Sciatic nerve (tissue), 2 donors: ENCODE measurements around the gene CFAP251. TPM values are rescaled to one million over a fixed set of nuclear protein-coding genes. Genes with fewer than 3 reads are reported as not detected.

Source experiments
- ATAC-seq: fragments of 200-7000 bp; cut with Tn5 transposase; one replicate; pipeline ENCODE4 v1.9.1; 2020; ENCODE audit warnings: mild to moderate bottlenecking, moderate library complexity
- DNase-seq: peaks from one replicate; pipeline ENCODE4 v3.0.0-alpha.2; 2020; ENCODE audit warnings: low spot score
- intact Hi-C: fragments of 100-400 bp; cut with DNase I; formaldehyde crosslinking; loops from one replicate; pipeline ENCODE4 v1.14.2; 2022
- total RNA-seq: library from RNA; stranded (reverse); fragmentation: NEBNext Ultra II Directional; extraction: Animal tissue kit (Norgen Biotek cat#: 25700); gene quantifications from one replicate; pipeline ENCODE4 v1.2.1, GENCODE V29; 2021
- donor health status: DM: no; HTN: no; CAD: no.
- donor health status: DM: no; HTN: no; CAD: no.

Gene CFAP251
- total RNA-seq, 1 donor from 2014 or later, result 3.8 TPM

DNA sequence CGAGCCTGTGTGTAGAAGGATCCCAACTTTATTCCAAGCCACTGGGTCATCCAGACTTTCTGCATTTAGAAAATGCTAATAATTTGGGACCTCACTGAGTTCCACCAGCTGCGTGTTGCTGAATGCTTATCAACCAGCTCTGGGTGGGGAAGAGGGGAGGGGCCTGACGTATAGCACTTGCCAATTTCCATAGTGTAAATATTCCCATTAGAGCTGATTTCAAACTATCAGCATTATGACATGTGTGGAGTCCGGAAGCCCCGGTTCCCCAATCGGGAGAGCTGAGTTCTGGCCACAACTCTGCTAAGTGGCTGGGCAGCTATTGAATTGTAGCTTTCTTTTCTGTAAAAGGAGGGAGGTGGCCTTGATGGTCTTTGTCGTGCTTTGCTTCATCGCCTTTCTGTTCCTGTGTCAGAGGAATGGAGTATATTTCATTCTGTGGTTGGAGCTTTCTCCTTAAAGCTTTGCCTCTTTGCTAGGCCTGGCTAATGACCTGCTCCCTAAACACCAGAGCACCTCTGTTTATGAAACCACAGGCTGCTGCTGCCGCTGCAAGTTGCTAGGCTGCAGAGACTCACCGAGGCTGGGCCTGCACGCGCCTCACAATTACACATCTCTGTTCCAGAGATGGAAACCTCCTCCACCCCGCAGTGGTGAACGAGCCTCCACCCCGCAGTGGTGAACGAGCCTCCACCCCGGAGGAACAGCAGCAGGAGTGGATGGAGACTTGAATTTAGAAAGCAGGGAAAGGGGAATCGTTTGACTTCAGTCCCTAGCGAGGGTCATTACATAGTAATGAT, 95.6 kb downstream of the CFAP251 start:
- ATAC-seq (no peak), DNase-seq (no peak)
- intact Hi-C loops, result no loop called here

GRCh38 chr12:122014781-122015180, 96.4 kb downstream of the CFAP251 start:
- intact Hi-C loops, result no loop called here
- ATAC-seq (no peak), DNase-seq (no peak)

DNA sequence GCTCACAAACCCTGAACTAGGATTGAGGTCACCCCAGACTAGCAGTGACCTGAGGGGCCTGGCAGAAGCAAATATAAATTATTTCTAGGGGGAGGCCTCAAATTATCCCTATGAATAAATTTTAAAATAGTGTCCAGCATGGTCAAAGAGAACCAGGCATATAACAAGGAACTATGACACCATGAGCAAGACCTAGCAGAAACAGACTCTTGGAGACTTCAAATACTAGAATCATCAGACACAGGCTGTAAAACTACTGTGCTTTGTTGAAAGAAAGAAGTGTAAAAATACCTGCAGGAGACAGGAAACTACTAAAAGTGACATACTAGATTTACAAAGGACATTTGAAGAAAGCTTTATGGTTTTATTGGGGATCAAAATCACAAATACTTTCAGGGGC, 100.1 kb downstream of the CFAP251 start:
- no peak for ATAC-seq
- intact Hi-C loops, result no loop called here
- no peak for DNase-seq

DNA sequence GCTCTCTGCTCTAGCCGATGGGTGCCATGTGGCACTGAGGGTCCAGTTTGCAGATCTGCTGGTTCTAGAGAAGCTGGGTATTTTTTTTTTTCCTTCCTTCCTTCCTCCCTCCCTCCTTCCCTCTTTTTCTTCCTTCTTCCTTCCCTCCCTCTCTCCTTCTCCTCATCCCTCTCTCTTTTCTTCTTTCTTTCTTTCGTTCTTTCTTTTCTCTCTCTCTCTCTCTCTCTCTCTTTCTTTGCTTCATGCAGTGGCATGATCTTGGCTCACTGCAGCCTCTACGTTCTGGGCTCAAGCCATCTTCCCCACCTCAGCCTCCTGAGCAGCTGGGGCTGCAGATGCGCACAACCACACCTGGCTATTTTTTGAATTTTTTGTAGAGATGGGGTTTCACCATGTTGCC, 100.5 kb downstream of the CFAP251 start:
- DNase-seq (no peak), ATAC-seq (no peak)
- intact Hi-C loops, result no loop called here

GRCh38 chr12:122020795-122021192, 102.4 kb downstream of the CFAP251 start:
- intact Hi-C loops, result no loop called here
- no peak for ATAC-seq
- DNase-seq, result no peak

GRCh38 chr12:122021193-122021821, 102.9 kb downstream of the CFAP251 start:
- DNase-seq (no peak), ATAC-seq (no peak)
- intact Hi-C loops, result no loop called here

GRCh38 chr12:122021822-122022392, 103.5 kb downstream of the CFAP251 start, which contains the start of gene BCL7A:
TSS of gene BCL7A (plus strand) at chr12:122021884. CDS start at chr12:122022092, 208 bp downstream.
- peak; percentile 84 for ATAC-seq
- peak; percentile 77 for DNase-seq
- intact Hi-C loops, result no loop called here

GRCh38 chr12:122022393-122023338, 104.3 kb downstream of the CFAP251 start:
- intact Hi-C loops, result no loop called here
- ATAC-seq (peak; percentile 22), DNase-seq (no peak)

GRCh38 chr12:122023339-122024131, 105.1 kb downstream of the CFAP251 start:
- peak; percentile 79 for DNase-seq
- peak; percentile 85 for ATAC-seq
- intact Hi-C loops, result no loop called here

- ATAC-seq, result peak; percentile 7
- intact Hi-C loops, result no loop called here
- DNase-seq, result no peak
Observed at GRCh38 chr12:122024132-122024785, 105.9 kb downstream of the CFAP251 start.

DNA sequence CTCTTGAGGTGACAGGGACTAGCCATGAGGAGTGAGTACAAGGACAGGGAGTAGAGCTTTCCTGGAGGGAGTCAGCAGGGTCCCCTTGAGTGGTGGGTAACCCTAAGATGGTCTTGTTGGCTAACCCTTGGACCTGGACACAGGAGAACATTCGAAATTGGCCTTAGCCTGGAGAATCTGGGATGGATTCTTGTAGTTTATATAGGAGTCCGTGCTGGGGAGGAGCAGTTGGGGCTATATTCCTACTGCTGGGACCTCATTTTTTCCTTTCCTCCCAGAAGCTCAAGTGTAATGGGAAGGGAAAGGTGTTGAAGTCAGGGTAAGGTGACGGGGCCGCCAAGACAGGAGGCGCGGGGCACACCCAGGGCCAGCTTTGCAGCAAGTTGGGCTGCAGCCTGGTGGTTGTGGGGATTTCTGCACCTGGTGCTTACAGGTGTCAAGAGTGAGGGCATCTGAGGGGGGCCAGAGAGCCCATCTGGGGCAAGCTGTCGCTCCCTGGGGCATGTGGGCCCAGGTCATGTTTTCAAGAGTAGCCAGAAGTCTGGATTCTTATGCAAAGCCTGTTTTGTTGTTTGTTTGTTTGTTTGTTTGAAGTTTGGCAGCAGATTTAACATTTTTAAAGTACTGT, 108.4 kb downstream of the CFAP251 start:
- intact Hi-C loops, result no loop called here
- DNase-seq (no peak), ATAC-seq (no peak)

GRCh38 chr12:122028165-122028904, 109.9 kb downstream of the CFAP251 start:
- ATAC-seq, result no peak
- no peak for DNase-seq
- intact Hi-C loops, result no loop called here

DNA sequence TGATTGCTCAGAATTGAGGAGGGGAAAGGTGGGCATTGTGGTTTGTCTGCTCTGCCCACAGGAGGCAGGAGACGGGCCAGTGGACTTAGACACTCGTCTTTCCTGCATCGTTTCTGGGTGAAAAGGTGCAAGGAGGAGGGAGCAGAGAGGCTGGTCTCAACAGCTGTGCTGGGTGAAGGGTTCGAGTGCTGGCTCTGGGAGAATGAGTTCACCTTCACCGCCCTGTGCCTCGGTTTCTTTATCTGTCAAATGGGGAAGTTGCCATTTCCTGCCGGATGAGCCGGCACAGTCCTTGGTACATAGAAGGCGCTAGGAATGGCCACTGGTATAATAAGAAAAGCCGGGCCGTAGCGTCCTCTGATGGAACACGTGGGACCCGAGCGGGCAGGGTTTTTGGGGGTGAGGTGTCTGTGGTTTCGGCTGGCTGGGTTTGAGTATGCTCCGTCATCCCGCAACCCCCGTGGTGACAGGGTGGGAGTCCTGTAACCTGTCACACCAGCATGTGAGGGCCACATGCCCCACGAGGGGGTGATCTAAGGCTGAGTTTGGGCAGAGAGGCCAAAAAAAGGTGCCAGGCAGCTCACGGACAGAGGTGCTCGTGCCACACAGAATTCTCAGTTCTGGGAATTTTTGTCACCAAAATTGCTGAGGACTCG, 110.6 kb downstream of the CFAP251 start:
- ATAC-seq (no peak), DNase-seq (no peak)
- intact Hi-C loops, result no loop called here

DNA sequence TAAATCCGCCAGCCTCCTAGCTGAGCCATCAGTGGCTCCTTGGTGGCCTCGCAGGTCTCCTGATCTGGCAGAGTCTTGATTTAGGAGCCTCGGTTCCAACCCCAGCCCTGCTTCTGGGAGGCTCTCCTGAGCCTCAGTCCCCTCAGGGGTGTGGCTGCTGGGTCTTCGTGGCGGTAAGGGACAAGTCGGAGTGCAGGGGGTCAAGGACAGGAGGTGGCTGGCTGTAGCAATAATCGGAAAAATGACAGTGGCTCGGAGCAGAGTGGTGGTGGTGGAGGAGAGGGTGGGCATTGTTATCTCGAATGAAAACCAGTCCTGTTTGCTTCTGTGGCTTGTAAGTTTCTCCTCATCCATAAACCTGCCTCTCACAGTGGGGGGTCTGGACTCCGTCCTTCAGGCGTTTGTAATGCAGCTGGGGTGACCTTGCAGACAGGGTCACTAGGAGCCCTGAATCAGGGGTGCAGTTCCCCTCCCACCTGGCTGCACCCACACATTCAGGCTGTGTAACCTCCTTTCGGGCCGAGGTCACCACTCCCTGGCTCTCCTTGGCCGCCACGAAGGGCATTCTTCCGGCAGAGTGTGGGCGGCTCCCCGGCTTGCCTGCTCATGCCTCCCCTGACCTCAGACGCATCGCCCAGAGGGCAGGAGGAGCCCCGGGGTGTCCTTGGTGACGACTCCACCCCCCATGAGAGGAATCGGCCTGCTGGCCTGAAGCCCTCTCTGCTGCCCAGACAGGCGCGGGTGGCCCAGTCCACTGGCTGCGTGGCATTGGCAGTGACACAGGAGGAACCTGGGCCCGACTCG, 111.4 kb downstream of the CFAP251 start:
- peak; percentile 9 for ATAC-seq
- no peak for DNase-seq
- intact Hi-C loops, result no loop called here

DNA sequence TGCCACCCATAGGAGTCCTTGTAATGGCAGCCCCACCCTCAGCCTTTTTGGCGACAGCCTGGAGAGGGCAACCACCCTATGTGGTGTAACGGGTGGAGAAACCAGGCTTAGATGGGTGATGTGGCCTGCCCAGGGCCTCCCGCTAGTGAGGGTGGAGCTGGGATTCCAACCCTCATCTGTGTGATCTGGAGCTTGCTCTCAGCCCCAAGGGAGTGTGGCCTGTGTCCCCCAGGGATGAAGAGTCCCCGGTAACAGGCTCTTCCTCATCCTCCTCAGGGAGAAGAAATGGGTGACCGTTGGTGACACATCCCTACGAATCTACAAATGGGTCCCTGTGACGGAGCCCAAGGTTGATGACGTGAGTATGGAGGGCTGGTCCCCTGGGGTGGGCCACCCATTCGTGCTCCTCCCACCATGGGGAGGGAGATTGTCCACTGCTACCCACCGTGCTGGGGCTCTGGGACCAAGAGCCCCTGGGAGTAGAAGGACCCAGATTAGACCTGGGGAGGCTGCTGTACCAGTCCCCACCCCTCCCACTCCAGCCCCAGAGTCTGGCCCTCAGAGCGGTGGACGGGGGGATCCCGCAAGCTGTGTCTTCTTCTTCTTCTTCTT, 112.1 kb downstream of the CFAP251 start:
- ATAC-seq, result no peak
- intact Hi-C loops, result no loop called here
- DNase-seq, result no peak
